GM18498 (cell line): ENCODE measurements around the gene KDM4C.
"Not testable (repeated sequence)": the region's sequence is repeated elsewhere in the genome, so short reads cannot be mapped to it uniquely, and the experiment has no call there.

Source experiments
- ATAC-seq: cut with Tn5 transposase; IDR thresholded peaks from one replicate; pipeline ENCODE4 v1.9.1; 2021; ENCODE audit warnings: mild to moderate bottlenecking, moderate library complexity; ENCODE audit not compliant: unreplicated experiment

Gene KDM4C

DNA sequence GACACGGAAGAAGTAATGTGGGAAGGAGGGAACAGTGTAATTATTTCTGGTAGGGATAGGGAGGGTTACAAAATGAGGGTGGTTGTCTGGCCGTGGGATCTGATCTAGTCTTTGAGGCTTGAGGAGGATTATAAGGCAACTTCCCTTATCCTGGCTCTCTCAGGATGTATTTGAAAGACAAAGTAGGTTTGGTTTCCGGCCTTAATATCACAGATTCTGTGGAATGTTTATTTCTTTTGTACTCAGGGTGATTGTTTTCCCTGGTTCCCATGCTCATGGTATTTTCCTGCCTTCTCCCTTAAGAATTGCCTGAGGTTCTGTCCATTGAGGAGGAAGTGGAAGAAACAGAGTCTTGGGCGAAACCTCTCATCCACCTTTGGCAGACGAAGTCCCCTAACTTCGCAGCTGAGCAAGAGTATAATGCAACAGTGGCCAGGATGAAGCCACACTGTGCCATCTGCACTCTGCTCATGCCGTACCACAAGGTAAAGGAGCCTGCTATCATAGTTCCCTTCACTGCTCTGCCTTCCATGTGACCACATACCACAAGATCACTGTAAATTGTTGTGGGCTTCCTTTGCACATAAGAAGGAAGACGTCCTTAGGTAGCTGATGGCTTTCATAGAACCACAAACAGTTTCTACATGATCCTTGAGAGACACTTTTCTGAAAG, 253.8 kb downstream of the KDM4C start:
- peak; percentile 67 for ATAC-seq

GRCh38 chr9:7027996-7028395, 270.2 kb downstream of the KDM4C start:
- no peak for ATAC-seq

GRCh38 chr9:7028591-7028990, 270.8 kb downstream of the KDM4C start:
- no peak for ATAC-seq

DNA sequence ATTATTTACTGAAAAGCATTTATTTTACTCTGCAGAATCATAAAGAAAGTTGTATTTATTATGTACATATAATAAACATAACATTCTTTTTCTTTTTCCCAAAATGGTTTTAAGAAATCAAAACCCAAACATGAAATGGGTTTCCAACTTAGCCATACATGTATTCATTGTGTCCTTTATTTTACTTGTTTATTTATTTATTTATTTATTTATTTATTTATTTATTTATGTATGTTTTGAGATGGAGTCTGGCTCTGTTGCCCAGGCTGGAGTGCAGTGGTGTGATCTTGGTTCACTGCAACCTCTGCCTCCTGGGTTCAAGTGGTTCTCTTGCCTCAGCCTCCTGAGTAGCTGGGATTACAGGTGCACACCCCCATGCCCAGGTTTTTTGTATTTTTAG, 273.2 kb downstream of the KDM4C start:
- ATAC-seq, result not testable (repeated sequence)

DNA sequence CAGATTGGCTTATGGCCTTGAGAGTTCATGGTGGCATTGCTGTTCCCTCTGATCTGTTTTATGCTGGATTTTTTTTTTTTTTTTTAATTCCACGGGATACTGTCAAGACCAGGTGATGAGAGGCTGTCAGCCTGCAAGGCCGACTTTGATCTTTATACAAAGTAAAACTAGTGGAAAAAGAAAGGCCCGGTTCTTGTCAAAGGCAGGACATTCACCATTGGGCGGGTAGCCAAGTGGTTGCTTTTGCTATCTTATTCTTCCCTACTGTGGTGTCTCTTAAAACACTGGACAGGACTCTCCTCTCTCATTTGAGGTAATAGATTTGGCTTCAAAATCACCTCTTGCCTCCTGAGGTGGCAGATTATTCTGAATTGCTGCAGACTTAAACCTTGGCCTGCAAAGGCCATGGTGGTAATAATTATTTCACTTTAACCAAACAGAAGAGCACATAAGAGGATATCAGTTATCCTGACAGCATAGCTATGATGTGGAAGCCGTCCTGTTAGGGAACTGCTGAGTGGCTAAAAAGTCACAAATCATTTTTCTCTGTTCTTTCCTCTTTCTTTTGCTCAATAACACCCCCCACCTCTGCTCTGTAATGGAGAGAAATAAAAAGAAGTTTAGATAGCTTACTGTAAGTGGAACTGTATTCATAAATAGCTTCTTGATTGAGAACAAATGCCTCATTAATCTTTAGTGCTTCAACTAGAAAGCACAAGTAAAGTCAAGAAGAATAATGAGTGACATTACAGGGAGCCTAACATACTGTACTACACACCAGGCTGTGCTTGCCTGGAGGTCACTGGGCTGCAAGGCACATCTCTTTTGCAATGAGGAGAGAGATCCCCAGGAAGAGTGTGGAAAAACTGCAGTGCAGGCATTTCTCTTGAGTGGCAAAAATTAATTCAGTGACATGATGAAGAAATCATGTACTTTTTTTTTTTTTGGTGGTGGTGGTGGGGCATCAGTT, 275.6 kb downstream of the KDM4C start:
- no peak for ATAC-seq

DNA sequence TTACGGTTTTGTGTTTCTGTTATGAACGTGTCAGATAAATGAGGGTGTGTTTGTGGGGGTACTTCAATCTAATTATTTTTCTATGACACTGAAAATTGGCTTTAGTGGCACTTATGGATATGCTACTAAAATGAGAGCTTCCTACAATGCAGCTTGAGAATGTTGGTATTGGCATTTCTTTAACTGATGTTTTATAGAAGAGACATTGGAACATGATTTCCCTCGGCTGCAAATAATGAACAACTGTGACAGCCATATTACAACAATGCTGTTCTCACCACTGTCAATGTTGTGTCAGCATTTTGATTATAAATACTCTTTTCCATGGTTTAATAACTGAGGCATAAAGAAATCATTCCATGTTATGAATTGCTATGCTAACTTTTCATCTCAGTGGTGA, 279.4 kb downstream of the KDM4C start:
- ATAC-seq, result no peak

DNA sequence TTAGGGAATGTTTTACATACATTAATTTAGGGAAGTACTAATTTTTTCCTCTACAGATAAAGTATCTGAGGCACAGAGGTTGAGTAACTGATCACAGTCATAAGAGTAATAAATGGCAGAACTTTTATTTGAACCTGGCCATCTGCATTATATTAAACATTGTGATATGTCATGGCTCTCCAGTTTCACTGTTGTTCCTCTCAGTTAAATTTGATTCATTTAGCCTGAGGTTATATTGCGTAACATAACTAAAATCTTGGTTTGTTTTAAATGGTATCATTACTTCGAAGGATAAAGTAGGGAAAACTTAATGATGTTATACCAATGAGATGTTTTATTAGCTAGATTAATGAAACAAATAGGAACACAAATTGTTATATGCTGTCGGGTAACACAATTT, 284.4 kb downstream of the KDM4C start:
- ATAC-seq, result no peak

GRCh38 chr9:7045361-7045760, 287.6 kb downstream of the KDM4C start:
- no peak for ATAC-seq

- ATAC-seq, result no peak
Observed at GRCh38 chr9:7051711-7052110, 293.9 kb downstream of the KDM4C start.

GRCh38 chr9:7053903-7054302, 296.1 kb downstream of the KDM4C start:
- no peak for ATAC-seq

GRCh38 chr9:7055171-7055903, 297.6 kb downstream of the KDM4C start:
- peak; percentile 70 for ATAC-seq

GRCh38 chr9:7056254-7056653, 298.5 kb downstream of the KDM4C start:
- ATAC-seq, result no peak

- ATAC-seq, result no peak
Observed at GRCh38 chr9:7058473-7058872, 300.7 kb downstream of the KDM4C start.

DNA sequence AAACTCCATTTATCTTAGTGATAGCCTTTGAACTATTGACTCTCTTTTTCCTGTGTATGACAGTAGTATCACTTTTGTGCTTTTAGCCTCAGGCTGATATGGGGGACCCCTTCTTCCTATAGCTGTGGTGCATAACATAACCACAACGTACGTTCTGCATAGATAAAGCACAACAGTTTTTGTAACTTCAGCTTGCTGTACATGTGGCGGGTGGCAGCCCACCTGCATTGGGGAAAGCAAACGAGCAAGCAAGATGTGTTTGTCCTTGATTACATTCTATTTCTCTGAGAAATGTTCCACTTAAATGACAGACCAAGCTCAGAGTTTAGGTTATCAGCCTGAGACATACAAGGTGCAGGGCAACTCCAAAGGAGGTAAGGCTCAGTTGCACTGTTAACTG, 309.4 kb downstream of the KDM4C start:
- ATAC-seq, result no peak

- no peak for ATAC-seq
Observed at GRCh38 chr9:7071916-7072315, 314.1 kb downstream of the KDM4C start.

DNA sequence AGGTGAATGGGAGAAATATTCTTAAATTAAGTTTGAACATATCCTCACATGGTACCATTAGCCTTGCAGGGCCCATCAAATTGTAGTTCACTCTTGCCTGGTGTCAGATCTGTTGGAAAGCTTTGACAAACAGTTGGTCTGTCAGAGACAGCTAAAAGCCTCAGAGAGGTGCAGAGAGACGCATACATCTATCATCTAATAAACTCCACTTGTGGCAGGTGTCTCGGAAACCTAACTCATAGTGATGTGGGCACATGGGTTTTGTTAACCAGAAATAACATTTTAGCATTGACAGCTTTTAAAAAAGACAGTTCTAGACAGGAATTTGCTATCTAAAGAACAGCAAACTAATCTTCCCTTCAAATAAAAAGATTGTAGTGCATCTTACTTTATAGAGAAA, 315.9 kb downstream of the KDM4C start:
- ATAC-seq, result no peak

DNA sequence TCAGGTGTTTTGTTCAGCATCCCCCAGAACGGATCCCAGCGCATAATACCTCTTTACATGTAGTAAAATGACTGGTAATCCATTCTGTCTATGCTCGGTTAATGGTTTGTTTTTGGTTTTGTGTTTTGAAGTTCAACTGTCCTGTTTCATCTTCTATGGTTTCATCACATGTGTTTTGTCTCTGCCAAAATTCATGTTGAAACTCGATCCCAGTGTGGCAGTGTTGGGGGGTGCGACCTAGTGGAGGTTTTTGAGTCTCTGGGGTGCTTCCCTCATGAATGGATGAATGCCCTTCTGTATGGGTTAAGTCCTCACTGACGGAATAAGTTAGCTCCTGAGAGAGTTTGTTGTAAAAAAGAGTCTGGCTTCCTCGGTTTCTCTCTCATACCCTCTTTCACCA, 317.4 kb downstream of the KDM4C start:
- ATAC-seq, result no peak

GRCh38 chr9:7079051-7079450, 321.3 kb downstream of the KDM4C start:
- ATAC-seq, result no peak

DNA sequence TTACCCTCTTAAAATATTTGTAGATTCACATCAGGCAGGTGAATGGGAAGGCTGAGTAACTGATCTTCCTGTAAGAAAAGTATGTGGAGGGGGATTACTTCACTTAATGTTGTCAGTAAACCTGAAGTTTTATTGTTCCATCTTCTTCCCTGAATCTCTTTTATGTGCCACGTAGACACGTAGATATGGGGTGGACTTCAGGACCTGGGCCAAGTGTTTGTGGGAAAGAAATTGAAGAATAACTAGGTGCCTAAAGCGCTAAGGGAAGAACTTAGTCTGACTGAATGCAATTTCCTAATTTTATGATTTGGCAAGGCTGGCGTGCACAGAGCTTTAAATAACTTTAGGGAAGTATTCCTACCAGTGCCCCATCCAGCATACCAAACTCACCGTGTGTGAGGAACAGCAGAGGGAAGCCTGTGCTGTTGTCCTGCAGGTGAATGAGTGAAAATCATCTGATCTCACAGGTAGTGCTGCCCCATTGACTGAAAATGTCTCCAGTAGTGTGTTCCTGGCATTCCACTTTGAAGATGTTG, 323.4 kb downstream of the KDM4C start:
- no peak for ATAC-seq

DNA sequence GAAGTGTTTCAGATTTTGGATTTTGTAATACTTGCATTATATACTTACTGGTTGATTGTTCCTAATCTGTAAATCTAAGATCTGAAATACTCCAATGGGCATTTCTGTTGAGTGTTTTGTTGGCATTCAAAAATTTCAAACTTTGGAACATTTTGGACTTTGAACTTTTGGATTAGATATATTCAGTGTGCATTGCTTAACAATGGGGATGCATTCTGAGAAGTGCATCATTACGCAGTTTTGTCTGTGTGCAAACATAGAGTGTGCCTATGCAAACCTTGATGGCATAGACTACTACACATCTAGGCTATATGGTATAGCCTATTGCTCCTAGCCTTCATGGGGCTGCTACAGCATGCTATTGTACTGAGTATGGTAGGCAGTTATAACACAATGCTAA, 325.4 kb downstream of the KDM4C start:
- ATAC-seq, result no peak

DNA sequence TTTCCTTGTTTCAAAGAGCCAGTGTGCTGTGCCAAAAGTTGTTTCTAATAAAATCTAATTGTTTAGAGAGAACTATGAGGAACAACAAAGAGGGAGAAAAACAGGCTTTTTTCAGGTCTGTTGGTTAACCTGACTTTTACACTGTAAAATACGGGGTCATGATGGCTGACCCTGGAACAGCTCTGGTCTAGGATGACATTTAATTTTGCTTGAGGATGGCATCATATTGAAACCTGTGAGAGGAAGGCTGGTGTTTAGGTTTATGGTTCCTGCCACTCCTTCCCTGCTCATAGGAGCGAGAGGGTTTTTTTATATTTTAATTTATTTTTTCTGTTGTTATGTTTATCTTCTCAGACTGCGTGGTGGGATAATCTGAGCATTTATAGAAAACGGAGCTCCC, 327.6 kb downstream of the KDM4C start:
- no peak for ATAC-seq
